ENCODE results near the gene KIAA1958.

DNA sequence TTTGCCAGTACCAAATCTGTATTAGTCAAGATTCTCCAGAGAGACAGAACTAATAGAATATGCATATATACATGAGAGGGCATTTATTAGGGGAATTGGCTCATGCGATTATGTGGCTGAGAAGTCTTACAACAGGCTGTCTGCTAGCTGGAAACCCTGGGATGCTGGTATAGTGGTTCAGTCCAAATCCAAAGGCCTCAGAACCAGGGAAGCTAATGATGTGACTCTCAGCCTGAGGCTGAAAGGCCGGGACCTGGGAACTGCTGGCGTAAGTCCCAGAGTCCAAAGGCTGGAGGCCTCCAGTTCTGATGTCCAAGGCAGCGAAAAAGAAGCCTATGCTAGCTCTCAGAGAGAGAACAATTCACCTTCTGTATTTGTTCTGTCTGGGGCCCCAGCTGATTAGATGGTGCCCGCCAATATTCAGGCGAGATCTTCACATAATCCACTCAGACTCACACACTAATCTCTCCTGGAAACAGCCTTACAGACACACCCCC is 84.1 kb downstream of the KIAA1958 start:
- TF ChIP-seq POLR2A (IDR thresholded peaks at IDR 0.05) (no peak), CTCF (IDR thresholded peaks at IDR 0.05) (no peak), POLR2AphosphoS5 (IDR thresholded peaks at IDR 0.05; ENCODE audit: insufficient read depth in 1 of 2, low read depth in 1 of 2) (no peak)
